SU-DHL-6 (cell line): ENCODE data around the gene NPW.

Source experiments
- EZH2phosphoT487 ChIP-seq: fragments of 200-600 bp; sonication (generic), shearing (Covaris generic); conservative IDR thresholded peaks from 2 replicates; pipeline ENCODE4 v1.6.1; 2018; ENCODE audit warnings: mild to moderate bottlenecking, antibody characterized with exemption, low read length, moderate library complexity, mixed read lengths
- TF ChIP-seq, protein P1 (sequence below): fragments of 200-600 bp; sonication (generic); IDR thresholded peaks from one replicate; pipeline ENCODE4 v1.5.1; 2017; ENCODE audit warnings: antibody characterized with exemption, mild to moderate bottlenecking, low read length, moderate library complexity; ENCODE audit not compliant: insufficient read depth, poor library complexity, severe bottlenecking

GRCh38 chr16:2025251-2025650 is 5.7 kb downstream of the NPW start:
- TF ChIP-seq, protein P1, sequence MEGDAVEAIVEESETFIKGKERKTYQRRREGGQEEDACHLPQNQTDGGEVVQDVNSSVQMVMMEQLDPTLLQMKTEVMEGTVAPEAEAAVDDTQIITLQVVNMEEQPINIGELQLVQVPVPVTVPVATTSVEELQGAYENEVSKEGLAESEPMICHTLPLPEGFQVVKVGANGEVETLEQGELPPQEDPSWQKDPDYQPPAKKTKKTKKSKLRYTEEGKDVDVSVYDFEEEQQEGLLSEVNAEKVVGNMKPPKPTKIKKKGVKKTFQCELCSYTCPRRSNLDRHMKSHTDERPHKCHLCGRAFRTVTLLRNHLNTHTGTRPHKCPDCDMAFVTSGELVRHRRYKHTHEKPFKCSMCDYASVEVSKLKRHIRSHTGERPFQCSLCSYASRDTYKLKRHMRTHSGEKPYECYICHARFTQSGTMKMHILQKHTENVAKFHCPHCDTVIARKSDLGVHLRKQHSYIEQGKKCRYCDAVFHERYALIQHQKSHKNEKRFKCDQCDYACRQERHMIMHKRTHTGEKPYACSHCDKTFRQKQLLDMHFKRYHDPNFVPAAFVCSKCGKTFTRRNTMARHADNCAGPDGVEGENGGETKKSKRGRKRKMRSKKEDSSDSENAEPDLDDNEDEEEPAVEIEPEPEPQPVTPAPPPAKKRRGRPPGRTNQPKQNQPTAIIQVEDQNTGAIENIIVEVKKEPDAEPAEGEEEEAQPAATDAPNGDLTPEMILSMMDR, result no peak
- TF ChIP-seq EZH2phosphoT487, result no peak
